ENCODE measurements around the gene CDC40.

The CDC40 gene

DNA sequence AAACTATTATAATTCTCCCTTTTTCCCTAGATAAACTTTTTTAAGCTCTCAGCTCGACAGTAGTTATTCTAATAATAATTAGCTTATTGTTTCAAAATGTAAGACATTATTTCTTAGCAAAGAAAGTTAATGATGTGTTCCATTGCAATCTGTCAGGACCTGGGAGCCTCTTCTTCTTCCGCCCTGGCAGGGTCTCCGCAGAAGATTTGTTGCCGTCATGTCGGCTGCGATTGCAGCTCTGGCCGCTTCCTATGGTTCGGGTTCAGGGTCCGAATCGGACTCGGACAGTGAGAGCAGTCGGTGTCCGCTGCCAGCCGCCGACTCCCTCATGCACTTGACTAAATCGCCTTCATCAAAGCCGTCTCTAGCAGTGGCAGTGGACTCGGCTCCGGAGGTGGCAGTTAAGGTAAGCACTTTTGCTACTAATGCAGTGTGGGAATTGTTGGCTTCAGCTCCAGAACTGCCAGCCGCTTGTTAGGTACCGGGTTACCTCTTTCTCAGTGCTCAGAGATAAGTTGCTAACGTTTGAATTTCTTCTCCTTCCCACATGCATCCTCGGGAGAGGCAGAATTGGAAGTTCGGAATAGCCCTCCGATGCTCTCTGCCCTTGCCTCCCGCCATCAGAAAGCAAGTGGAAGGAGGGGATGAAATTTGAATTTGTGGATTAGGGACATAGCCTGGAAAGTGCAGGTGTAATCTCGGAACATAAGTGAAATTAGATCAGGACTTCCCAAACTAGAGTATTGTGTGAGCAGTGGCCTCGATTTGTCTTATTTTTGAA, at the start of gene CDC40:
Gene CDC40 (plus strand): TSS at position 200 of the 781 bp plus-strand sequence. CDS start 18 bp downstream, at position 218.
- DNase-seq = peak in 1 of 2 experiments; percentile 91

DNA sequence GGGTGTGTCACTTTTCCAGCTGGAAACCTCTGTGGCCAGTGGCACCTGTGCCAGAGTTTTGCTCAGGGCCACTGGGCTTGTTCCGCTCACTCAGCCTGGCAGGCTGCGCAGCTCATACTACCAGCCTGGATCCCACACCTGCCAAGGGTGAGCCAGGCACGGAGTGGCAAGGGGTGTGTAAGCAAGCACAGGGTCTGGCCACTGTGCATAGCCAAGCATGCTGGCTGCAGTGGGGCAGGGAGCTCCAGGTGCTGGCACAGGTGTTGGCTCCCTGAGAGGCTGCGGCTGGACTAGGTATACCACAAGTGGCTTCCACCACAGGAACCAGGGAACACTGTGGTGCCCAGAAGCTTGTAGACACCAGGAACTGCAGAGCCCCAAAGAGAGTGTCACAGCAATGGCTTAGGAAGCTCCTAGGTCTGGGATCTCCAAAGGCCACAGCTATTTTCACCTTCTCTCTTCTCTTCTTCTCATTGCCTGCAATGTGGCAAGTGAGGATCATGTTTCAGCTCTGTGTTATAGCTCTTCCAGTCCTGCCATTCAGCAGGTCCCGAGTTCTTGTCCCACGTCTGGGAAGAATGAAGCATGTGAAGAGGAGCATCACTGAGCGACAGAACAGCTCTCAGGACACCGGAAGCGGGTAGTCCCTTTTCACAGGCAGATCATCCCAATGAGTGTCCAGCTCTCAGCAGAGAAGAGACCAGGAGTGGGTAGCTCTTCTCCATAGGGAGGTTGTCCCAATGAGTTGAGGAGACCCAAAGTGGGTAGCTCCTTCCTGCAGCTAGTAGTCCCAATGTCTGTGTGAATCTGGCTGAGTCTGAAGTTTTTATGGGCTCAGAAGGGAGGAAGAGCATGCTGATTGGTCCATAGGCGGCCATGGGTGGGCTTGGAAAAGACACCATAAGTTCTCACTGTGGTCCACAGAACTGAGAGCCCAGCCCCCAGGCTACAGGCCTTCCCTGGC, 42.0 kb upstream of the CDC40 start:
- DNase-seq = no peak

DNA sequence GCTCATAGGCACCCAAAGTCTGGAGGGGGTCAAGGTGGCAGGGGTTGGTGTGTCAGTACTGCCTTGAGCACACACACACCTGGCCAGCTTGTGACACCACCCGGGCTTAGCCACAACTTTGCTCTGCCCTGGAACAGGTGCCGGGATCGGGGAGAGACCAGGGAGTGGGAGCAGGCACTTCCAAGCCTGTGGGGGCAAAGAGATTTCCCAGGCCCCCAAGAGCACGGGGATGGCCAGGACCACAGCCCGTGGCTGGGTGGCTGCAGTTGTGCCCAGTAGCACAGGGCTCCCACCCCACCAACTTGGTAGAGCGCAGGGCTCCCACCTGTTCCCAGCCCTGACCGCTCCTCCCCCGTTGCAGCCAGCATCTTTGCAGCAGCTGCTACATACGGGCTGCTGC, 41.2 kb upstream of the CDC40 start:
- no peak for DNase-seq

DNA sequence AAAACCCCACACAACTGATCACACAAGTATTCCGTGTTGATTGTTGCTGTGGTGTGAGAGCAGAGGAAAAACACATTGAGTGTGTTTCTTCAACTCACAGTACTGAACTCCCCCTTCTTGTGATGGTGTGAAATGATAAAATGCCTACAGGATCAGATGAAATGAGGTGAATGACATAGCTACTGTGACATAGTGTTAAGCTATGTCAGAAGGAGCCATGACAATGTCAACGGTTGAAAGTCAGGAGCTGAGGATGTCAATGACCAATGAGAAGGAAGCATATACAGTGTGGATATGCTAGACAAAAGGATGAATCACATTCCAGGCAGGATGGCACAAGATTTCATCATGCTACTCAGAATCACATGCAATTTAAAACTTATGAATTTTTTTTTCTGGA, 39.6 kb upstream of the CDC40 start:
- no peak for DNase-seq

DNA sequence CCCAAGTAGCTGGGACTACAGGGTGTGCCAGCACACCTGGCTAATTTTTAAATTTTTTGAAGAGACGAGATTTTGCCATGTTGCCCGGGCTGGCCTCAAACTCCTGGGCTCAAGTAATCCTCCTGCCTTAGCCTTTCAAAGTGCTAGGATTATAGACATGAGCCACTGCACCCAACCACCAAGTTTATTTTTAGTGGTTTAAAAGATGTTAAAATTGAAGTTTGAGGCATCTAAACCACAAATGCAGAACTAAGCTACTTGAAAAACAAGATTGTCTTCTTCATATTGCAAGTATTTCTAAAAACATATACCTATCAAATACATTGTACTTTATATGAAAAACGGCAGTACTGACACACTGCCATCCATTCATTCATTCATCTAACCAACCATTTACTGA, 32.4 kb upstream of the CDC40 start:
- no peak for DNase-seq

DNA sequence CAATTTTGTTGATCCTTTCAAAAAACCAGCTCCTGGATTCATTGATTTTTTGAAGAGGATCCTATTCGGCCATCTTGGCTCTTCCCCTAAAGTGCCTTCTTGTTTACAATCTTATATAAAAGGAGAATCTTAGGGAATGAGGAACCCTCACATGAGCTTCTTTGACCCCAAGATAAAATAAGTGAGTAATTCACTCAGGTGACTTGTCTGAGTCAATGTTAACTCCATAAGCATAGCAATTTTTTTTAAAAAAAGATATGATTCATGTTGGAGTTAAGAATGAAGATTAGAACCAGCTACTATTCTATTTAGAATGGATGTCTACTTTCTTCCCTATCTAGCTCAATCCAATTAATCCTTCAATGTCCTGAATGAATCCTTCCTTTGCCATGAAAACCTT, 21.7 kb upstream of the CDC40 start:
- no peak for DNase-seq

DNA sequence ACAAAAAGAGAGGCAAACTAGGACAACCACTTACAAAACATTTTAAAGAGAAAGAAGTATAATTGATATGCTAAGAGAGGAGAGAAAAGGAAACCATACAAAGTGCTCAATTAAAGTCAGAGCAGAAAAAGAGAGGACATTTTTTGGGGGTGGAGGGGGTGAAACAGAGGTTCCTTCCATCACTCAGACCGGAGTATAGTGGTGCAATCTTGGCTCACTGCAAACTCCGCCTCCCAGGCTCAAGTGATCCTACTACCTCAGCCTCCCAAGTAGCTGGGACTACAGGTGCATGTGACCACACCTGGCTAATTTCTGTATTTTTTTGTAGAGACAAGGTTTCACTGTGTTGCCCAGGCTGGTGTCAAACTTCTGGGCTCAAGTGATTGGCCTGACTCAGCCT, 10.1 kb upstream of the CDC40 start:
- DNase-seq = no peak

DNA sequence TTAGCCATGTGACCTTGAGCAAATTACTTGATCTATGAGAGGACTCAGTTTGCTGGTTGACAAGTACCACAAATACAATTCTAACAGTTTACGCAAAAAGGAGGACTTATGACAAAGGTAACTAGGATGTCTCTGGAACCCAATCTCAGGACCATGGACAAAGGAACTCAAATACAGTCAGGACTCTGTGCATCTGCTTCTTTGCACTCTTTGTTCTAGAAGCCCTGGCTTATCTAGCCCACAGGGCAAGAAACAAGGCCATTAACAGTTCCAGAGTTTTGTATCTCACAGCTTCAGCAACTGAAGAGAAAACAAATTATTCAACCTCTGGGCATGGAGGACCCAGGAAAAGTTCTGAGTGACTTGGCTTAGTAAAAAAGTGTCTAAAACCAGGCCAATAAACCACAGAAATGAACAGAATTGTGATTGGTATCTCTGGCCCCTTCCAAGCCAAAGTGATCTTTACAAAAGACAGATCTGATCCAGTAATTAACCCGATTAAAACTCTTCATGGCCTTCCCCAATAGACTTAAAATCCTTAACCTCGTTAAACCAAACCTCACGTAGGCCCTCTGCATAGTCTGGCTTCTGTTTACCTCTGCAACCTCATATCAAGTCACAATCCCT, 6.6 kb upstream of the CDC40 start:
- no peak for DNase-seq

DNA sequence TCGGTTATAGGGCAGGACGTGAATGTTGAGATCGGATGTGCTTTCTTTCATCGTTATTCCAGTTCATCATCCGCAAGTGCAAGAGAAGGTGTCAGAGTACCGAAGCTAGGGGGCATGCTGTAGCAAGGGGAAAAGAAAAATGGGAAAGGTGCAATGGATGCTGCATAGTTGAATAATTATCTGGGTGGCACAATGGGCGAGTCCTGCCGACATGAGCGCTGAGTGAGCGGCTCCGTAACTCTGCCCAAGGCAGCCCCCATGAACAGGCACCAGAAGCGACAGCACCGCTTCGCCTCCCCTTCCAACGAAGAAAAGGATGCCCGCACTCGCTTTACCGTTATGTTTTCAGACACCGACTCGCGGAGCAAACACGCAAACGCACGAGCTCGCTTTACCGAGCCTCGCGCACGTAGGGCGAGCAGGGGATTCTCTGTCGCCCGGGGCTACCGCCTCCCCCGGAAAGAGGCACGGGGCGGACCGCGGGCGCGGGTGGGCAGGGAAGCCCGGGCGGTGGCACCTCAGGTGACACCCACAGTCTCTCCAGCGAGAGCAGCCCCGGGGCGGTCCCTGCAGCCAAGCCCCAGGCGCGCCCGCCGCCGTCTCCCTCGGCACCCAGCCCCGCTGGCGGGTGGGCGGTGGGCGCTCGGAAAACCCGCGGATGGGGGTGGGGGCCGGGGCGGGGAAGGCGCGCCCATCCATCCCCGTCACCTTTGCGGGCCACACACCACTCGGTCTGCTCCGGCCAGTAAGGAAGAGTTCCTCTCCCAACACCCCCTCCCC, 1.4 kb upstream of the CDC40 start:
- DNase-seq = no peak

DNA sequence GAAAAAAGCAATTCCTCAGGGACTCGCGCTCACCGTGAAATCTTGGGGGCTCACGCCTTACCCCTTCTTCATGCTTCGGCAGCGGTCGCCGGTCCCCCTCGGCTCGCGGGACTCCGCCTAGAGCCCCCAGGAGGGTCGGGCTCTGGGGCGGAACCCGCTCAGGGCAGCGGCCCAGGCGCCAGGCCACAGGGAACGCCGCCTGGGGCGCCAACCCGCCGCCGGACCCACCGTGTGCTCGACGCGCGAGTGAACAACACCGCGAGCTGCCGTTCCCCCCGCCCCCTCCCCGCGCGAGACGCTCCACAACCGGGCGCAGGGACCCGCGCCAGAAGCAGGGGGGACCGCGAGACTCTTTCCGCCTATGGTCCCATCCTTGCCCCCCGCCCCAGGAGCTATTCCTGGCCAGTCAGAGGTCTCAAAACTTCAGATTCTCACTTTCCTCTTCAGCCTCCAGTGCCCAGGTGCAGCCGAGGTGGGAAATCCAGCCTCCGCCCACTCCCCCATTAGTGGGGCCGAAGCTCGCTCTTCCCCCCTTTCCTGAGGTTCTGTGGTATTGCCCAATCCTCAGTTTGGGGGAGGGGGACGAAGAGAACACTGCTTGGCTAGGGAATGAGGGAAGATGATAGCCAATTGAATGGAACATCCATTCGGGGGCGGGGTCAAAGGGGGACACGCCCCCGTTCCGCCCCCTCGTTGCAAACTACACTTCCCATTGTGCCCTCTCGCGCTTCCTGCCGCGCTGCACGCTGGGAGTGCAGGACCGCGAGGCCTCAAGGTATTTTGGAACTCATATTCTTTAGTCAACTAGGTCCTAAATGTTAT, 610 bp upstream of the CDC40 start, which contains the start of gene WASF1:
Gene WASF1 (minus strand): TSS at position 265 of the 822 bp plus-strand sequence. CDS start 52,069 bp downstream, outside the sequence.
- DNase-seq = peak; percentile 94

DNA sequence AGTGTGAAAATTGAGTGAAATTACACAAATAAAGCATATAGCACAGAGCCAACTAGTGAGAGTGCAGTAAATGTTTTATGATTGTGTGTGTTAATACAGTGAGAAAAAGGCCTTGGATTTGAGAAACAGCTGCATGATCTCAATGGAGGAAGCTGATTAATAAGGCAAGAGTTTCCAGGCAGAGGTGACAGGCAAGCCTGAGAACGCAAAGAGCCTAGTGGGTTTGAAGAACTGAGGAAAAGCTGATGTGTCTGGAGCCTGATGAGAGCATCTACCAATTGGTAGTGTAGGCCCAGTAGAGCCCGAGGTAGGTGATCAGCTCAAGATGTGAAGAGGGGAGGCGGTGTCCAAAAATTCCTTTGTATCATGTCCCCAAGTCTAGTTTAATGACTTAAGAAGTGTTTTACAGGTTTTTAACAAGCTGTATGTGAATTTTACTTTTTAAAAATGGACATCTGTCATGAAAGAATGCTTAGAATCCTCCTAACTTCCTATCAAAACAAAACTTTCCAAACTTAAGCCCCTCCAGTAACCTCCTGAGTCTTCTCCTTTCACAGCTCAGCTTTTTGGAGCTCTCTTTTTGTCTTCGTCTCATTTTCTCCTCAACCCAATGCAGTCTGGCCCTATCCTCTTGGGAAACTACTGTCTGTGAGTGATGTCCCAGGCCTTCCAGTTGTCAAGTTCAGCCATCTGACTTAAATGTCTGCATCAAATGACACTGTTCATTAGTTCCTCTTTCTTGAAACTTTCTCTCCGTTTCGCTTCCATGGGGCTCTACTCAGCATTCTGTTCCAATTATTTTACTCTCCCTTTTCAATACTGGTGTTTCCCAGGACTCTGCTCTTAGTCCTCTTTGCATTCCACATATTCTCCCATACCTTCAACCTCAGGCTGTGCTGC, 1.2 kb downstream of the CDC40 start:
- DNase-seq = peak; percentile 76 to 81

DNA sequence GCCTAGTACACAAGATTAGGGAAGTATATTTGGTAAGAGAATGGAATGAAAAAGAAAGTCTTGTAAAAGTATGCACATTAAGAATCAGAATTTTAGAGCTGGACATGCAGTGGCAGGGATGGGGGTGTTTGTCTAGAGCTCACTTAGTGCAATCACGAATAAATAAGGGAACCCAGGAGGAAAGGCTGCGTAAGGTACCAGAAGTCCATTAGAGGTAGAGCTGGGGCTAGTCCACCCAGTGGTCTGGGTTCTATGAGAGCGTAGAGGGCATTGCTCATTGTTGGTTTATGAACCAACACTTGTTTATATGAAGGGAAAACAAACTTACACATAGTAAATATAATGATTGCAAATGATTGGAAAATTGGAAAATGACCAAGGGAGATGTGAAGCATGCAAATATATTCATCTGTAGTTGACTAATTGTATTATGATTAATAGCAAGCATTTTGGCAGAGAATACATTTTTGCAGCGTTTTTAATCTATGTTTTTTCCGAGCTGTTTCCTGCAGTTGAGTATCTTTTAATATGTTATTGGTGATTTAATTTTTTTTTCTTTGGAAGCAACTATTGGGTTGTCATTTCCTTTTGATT, 3.2 kb downstream of the CDC40 start:
- DNase-seq = peak in 1 of 2 experiments; percentile 13

DNA sequence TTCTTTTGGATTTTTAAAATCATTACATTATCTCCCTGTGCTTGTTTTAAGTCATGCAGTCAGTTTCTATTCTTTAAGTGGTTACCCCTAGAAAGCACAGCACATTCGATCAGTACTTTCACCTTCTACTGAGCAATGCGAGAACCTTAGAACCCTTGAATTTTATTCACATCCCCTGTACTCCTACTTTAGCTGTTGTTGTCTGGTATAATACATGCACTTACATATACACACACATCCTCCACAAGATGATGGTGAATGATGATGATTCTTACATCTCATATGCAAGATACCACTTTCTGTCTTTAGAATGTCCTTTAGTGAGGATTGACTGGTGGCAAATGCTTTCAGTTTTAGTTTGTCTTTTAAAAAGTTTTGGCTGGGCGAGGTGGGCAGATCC, 5.7 kb downstream of the CDC40 start:
- no peak for DNase-seq

DNA sequence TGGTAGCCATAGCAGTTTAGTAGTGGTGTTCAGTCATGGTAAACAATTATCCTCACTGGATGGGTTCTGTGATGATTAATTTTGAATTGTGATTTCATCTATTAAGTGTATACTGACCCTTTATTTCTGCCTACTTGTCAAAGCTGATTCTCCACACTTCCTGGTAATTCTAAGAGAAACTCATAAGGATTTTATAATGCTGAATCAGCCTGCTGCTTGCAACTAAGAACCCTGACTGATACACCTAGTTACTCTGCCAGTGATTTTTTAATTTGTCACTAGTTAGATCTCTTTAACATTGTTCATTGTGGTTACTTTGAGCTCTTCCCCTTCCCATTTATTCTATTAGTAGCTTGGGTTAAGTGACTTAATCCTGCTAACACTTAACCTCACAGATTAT, 8.6 kb downstream of the CDC40 start:
- no peak for DNase-seq

DNA sequence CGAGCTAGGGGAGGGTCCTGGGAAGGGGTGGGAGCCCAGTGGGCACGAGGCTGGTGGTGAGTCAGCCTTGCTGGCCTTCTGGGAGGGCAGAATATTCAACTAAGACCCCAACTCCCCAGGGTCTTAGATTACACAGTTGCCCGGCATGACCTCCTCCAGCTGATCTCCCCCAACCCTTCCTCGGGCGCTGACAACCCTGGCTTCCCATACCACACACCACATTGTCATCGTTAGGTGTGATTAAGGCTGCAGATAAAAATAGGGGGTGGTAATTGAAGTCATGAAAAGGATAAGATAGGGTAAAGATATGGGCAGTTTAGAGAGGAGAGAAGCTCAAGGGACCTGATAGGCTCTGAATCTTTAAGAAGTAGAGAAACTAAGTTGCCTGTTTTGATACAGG, 10.5 kb downstream of the CDC40 start:
- DNase-seq = no peak

DNA sequence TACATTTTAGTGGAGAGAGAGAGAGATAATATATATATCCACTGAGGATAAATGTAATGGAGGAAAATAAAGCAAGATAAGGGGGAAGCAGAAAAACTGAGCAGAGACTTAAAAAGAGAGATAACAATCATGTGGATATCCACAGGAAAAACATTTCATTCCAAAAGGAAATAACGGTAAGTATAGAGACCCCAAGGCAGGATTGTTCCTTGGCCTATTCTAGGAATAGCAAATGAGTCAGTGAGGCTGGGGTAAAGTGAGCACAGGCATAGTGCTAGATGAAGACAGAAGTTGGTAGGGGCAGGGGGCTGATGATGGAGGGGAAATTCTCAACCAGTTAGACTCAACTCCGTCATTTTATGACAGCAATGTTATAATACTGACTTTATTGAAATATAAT, 11.2 kb downstream of the CDC40 start:
- DNase-seq = no peak

DNA sequence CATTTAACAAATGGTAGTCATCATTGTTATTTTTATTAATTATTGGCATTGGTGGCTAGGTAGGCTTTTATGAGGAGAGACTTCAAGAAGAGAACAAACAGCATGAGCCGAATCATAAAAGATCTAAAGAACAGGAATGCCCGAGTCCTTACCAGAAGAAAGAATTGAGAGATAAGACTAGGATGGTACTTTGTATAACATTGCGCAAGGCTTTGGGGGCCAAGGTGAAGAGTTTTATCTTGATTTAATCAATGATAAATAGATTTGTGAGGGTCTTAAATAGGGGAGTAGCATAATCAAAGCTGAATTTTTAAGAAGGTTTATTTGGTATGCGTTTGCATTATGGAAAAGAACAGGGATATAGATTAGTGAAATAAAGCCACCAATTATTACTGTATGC, 15.4 kb downstream of the CDC40 start:
- DNase-seq = no peak

DNA sequence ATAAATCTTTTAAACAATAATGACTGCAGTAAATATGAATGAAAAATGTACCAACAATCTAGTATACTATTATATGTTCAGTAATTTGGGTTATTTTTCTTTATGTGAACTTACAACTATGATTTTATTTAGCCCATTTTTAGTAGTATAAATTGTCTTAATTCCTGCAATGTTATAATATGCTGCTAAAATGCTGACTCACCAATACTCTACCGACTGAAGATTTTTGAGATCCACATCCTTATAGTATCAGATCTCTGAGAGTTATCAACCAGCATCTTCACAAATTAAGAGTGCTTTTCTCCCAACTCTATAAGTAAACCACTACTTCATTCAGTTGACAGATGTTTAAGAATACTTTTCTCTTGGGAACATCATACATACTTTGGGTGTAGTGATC, 16.6 kb downstream of the CDC40 start:
- no peak for DNase-seq

DNA sequence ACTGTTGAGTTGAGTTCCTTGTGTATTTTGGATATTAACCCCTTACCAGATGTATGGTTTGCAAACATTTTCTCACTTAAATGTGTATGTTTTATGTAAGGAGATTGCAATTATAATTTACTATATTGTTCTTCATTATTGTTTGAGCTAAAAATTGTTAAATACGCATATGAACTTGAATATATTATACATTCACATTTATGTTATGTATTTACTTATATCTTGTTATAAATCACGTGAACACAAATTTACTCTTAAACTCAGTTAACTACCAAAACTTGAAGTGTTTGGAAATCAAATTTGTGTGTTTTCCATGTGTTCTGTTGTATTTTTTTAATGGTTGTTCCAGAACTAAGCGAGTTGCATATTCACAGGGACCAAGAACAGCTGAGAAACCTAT, 18.3 kb downstream of the CDC40 start:
- no peak for DNase-seq
